IgD-negative memory B cell (primary cell): ENCODE data around the gene PCDH1. TPM values are rescaled to one million over a fixed set of nuclear protein-coding genes. Genes with fewer than 3 reads are reported as not detected.

ENCODE experiments used
- H3K27ac Mint-ChIP-seq, 3 donors: one replicate each; pipeline ENCODE4 v1.8.0; 2020 to 2022; ENCODE audit warnings: mild to moderate bottlenecking in 3 of 3, mixed read lengths in 3 of 3, moderate library complexity in 1 of 3
- H3K27me3 Mint-ChIP-seq: one replicate; pipeline ENCODE4 v1.8.0; 2021; ENCODE audit warnings: mixed read lengths
- H3K36me3 Mint-ChIP-seq: one replicate; pipeline ENCODE4 v1.8.0; 2020; ENCODE audit warnings: mild to moderate bottlenecking, mixed read lengths
- H3K4me1 Mint-ChIP-seq, 3 donors: one replicate each; pipeline ENCODE4 v1.8.0; 2020 to 2022; ENCODE audit warnings: mixed read lengths in 3 of 3, mild to moderate bottlenecking in 1 of 3
- H3K4me3 Mint-ChIP-seq, 4 donors: one replicate each; pipeline ENCODE4 v1.8.0; 2020 to 2022; ENCODE audit warnings: mild to moderate bottlenecking in 4 of 4, mixed read lengths in 4 of 4, moderate library complexity in 3 of 4
- H3K9me3 Mint-ChIP-seq, 3 donors: one replicate each; pipeline ENCODE4 v1.8.0; 2020 to 2021; ENCODE audit warnings: mixed read lengths in 3 of 3, mild to moderate bottlenecking in 1 of 3
- polyA plus RNA-seq: library from polyadenylated mRNA; unstranded; fragments of 300-500 nt; fragmentation: Illumina TruSeq; gene quantifications from one replicate; pipeline ENCODE4 v1.2.3, GENCODE V29; 2021

The PCDH1 gene
- polyA plus RNA-seq, 1 donor from 2014 or later: 0.10 TPM

DNA sequence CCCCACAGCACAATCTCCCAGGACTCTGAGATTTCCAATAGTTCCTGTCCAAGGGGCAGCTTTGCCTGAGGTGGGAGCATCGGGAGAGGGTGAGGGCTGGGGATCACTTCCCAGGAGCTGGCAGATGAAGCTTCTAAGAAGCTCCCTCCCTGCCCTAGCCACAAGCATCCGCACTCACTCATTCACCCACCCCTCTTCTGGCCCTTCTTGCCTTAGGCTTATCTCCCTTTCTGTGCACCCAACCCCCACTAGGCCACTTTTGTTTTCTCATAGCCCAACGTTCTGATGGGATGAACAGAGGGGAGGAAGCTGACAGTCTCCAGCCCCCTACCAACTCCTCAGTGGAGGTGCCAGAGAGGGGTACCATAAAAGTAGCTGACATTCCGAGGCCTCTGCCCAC lies 3.7 kb upstream of the PCDH1 start:
- no peak overlapping the region for H3K27ac Mint-ChIP-seq
- H3K27me3 Mint-ChIP-seq: peaks cover 67% of the 10 kb centered on the region
- H3K9me3 Mint-ChIP-seq: no peaks in the 10 kb centered on the region
- H3K36me3 Mint-ChIP-seq: peaks cover 2% of the 10 kb centered on the region
- peak overlapping the region in 1 of 4 donors; percentile 33 for H3K4me3 Mint-ChIP-seq
- peaks cover 11 to 16% (median 12%) of the 10 kb centered on the region in 3 donors for H3K4me1 Mint-ChIP-seq

DNA sequence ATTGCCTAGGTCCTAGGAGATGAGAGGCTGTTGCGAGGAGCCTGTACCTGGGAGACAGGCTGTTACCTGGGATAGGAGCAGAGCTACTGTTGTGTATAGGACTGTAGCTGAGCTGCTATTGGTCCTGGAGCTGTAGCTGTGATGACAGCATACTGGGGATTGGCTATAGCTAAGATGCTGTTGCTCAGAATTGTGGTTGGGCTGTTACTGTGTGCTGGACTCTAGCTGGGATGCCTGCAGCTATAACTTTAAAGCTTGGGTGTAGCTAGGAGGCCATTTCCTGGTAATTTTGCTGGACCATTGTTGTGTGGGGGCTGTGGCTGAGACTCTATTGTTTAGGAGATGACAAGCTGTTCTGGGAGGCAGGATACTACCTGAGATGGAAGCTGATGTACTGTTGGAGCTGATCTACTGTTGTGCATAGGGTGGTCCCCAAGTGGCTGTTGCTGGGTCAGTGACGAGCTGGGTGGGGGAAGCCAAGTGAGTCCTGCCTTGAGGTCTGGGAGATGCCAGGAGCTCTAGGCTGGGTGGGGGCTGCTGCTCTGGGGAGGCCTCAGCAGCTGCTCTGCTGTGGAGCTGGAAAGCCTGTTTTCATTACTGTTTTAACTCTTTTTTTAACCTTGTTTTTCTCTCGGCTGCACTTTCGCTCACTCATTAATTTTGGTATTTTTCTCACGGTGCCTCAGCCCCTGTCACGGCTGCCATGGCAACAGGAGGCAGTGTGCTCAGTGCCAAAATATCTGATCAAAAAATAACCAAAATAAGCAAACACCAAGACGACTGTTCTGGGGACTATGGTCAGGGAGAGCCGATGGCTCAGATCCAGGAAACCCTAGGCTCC lies 3.0 kb upstream of the PCDH1 start:
- Mint-ChIP-seq H3K27me3 (peaks cover 66% of the 10 kb centered on the region), H3K4me3 (peak overlapping the region in 1 of 4 donors; percentile 8), H3K27ac (peak overlapping the region in 1 of 3 donors; percentile 14), H3K36me3 (no peaks in the 10 kb centered on the region), H3K9me3 (no peaks in the 10 kb centered on the region), H3K4me1 (peaks cover 11 to 16% (median 12%) of the 10 kb centered on the region in 3 donors)

DNA sequence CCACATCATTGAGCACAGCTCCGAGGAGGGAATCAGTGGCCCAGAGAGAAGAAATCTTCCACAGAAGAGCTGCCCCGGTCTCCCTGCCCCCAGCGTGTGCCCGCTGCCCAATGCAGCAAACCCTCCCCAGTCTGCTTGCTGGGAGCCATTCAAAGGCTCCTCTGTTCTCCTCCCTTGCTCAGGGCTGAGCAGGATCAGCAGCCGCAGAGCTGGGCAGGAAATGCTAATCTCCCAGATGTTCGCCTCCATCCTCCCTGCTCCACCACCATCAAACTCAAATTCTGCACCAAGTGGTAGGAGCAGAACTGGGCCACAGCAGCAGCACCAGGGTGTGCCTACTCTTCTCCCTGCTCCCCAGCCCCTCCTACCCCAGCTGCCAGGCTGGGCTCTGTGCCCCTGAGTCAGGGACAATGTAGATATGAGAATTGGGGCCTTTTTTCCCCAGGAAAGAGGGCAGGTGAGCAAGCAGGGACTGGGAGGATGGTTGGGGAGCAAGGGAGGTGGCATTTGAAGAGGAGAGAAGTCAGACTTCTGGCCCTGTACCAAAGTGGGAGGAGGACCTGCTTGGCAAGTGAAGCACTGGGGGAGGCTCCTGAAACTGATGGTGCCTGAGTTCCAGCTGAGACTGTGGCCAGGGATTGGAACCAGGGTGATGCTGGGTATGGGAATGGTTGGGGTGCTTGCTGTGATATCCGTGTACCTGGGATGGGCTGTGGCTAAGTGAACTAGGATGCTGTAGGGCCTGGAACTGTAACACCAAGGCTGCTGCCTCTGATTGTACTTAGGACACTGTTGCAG lies 1.9 kb upstream of the PCDH1 start:
- peak overlapping the region in 1 of 3 donors; percentile 14 for H3K27ac Mint-ChIP-seq
- peak overlapping the region in 2 of 4 donors; percentile 10 to 31 for H3K4me3 Mint-ChIP-seq
- H3K4me1 Mint-ChIP-seq: peaks cover 11 to 16% (median 15%) of the 10 kb centered on the region in 3 donors
- H3K9me3 Mint-ChIP-seq: no peaks in the 10 kb centered on the region
- no peaks in the 10 kb centered on the region for H3K36me3 Mint-ChIP-seq
- H3K27me3 Mint-ChIP-seq: peaks cover 64% of the 10 kb centered on the region

DNA sequence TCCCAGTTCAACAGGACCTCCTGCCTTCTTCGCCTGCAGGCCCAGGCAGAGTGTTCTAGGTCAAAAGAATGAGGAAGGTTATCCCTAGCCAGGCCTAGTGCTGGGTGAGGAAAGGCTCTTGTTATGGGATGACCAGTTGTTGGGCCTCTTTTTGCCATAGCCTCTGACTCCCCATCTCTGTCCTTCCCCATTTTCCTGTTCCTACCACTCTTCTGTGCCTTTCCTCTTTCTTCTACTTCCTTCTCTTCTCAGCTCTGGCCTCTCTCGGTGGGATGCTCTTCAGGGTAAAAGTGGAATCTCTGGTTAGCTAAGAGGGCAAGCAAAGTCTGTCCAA lies 1.2 kb upstream of the PCDH1 start:
- H3K4me1 Mint-ChIP-seq: peaks cover 11 to 16% (median 15%) of the 10 kb centered on the region in 3 donors
- no peaks in the 10 kb centered on the region for H3K9me3 Mint-ChIP-seq
- H3K36me3 Mint-ChIP-seq: no peaks in the 10 kb centered on the region
- H3K4me3 Mint-ChIP-seq: peak overlapping the region; percentile 72 to 91 (median 88)
- peak overlapping the region; percentile 1 to 57 (median 23) for H3K27ac Mint-ChIP-seq
- peaks cover 65% of the 10 kb centered on the region for H3K27me3 Mint-ChIP-seq

DNA sequence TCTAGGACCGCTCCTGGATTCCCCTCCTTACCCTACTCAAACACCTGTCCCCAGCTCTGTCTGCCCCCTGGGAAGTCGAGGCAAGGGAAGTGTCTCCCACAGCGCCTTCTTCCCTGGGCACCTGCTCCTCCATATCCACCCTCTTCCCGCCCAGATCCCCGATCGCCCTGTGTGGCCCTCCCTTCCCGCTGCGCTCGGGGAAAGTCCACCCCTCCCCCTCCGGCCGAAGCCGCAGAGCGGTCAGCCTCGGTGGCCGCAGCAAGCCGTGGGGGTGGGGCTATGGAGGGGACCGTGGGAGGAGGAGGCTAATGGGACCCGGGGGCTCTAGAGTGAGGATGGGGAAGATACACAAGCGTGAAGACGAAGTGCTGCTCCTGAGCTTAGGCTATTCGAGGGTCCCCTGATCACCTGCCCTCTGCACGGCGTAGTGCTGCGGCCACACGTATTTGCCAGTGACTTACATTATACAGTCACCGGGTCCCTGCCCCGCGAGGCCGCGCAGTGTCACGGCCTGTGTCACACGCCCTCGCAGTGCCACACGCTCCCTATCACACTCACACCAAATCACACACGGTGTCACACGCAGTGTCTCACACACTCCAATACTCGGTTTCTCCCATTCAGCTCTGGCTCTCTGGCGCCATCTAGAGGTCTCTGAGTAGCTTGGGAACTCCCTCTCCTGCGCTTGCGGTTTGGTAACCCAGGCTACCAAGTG lies 658 bp upstream of the PCDH1 start:
- H3K27me3 Mint-ChIP-seq: peaks cover 66% of the 10 kb centered on the region

DNA sequence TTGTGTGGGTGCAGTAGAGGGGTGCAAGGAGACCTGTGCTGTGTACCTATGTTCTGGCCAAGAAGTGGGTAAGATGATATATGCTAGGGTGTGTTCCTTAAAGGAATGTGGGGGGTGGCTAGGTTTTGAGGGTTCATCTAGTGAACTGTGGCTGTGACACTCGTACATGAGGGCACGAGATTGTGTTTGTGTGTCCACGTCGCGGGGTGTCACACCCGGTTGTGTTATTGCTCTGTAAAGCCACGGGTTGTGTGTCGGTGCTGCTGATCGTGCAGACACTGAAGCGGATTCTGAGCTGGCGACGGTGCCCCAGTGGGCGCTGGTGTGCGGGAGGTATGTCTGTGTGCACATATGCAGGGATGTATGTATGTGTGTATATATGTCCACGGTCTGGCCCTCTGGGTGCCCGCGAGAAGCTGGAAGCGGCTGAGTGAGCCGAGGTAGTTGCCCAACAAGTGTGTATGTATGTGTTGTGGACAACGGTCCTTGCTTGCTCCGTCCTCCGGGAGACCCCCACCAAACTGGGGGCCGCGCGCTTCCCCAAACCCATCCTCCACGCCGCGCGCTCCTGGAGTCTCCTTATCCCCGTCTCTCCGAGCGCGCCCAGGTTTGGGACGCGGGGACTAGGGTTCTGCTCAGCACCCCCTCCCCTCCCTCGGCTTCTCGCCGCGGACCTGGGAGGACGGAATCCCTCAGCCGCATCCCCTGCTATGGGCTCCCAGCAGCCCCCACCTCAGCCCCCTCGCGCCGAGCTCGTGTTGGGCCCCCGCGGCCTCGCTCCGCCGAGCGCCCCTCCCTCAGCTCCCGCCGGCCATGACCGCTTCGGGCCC lies 639 bp downstream of the PCDH1 start:
- H3K4me3 Mint-ChIP-seq: peak overlapping the region; percentile 18 to 78 (median 39)
- no peaks in the 10 kb centered on the region for H3K36me3 Mint-ChIP-seq
- no peaks in the 10 kb centered on the region for H3K9me3 Mint-ChIP-seq
- H3K27ac Mint-ChIP-seq: peak overlapping the region in 2 of 3 donors; percentile 5 to 91
- H3K27me3 Mint-ChIP-seq: peaks cover 68% of the 10 kb centered on the region
- H3K4me1 Mint-ChIP-seq: peaks cover 11 to 15% (median 13%) of the 10 kb centered on the region in 3 donors

More for the DNA sequence above, 658 bp upstream of the PCDH1 start:
- Mint-ChIP-seq H3K4me3 (peak overlapping the region; percentile 72 to 91 (median 88)), H3K4me1 (peaks cover 11 to 15% (median 15%) of the 10 kb centered on the region in 3 donors), H3K9me3 (no peaks in the 10 kb centered on the region), H3K36me3 (no peaks in the 10 kb centered on the region), H3K27ac (peak overlapping the region; percentile 1 to 90 (median 57))

DNA sequence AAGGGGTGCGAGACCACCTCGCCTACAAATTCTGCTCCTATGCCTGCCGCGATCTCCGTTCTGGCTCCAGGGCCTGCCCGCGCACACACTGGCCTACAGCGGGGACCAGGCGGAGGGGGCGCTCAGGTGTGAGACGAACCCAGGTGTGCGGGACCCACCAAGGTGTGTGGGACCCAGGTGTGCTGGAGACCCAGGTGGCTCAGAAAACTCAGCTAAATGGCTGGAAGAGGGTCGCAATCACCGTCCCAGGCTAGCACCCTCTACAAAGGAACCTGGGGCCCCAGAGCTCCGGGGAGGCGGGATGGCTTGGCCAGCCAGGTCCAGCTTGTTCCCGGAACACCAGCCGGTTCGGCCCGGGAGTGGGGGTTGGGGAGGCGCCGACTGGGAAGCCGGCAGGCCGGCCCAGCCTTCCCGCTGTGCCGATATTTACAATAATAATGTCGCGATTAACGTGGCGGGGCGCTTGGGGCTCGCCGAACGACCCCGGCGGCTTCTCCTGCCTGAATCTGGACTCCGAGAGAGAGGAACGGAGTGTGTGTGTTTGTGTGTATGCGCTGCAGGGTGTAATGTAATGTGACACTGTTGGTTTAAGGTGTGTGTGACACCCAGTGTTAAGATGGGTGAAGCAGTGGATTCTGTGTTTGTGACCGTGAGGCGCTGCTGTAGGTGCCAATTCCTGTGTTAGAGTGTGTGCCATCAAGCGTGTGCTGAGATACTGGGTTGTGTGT lies 1.4 kb downstream of the PCDH1 start:
- Mint-ChIP-seq H3K27me3 (peaks cover 64% of the 10 kb centered on the region), H3K27ac (peak overlapping the region in 1 of 3 donors; percentile 5), H3K4me1 (peaks cover 11 to 15% (median 13%) of the 10 kb centered on the region in 3 donors), H3K9me3 (no peaks in the 10 kb centered on the region), H3K36me3 (no peaks in the 10 kb centered on the region), H3K4me3 (peak overlapping the region; percentile 24 to 54 (median 39))

DNA sequence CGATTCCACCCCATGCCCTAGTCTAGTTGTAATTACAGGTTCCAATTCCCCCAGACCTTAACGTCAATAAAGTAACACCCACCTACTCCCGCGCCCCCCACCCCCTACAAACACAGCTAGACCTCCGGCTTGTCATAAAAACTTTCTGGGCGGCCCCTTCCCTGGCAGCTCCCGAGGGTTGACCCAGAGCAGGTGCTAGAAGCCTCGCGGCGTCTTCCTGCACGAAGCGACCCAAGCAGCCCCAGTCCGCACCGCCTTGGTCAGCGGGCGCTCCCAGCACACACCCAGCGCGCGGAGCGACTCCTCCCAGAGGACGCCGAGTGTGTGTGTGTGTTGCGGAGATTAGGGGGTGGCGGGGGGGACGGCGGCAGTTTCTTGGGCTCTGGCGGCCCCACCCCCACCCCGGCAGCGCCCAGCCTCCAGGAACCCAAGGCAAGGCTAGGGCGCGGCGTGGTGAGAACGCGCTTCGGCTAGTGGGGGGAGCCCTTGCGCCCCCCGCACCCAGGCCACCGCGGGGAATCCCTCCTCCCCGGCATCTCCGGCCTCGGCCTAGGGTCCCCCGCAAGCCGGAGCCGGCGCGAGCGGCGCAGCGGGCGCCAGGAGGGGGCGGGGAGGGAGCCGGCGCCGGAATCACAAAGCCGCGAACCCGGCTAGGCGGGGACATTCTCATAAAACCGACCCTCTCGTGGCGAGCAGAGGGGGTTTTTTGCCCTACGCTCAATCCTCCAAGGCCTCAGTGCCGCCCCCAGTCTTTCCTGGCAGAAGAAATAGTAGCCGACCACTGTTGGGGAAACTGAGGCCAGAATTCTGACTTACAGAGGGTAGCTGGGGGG lies 2.2 kb downstream of the PCDH1 start:
- H3K4me3 Mint-ChIP-seq: peak overlapping the region in 3 of 4 donors; percentile 54 to 79 (median 65)
- no peaks in the 10 kb centered on the region for H3K36me3 Mint-ChIP-seq
- peaks cover 58% of the 10 kb centered on the region for H3K27me3 Mint-ChIP-seq

DNA sequence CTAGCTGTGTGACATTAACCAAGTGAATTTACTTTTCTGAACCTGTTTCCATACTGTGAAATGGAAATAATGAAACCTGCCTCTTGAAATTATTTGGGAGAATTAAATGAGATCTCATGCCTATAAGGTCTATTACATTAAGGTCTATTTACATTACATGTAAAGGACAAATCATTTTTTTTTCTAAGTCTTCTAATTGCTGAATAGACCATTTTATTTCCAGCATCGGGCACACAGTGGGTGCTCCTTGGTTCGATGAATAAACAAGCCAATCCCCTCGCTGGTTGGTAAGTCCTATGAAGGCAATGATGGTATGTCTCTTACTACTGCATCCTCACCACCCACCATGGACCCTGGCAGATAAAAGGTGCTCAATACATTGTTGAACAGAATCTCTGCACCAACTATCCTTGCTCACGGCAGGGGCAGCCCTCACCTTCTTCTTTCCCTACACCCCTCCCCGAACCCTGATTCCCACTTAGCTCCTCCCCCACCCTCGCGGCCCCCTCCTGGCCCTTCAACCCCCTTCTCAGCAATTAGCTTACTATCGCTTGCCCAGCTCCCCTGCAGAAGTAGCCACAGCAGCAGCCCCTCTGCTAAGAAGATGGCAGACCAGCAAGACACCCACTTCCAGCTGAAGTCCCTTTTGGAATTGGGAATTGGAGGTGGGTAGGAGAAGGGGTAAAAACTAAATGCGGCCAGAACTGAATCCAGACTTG lies 3.0 kb downstream of the PCDH1 start:
- H3K27ac Mint-ChIP-seq: no peak overlapping the region
- peaks cover 0 to 3% (median 0%) of the 10 kb centered on the region in 3 donors for H3K9me3 Mint-ChIP-seq
- peaks cover 60% of the 10 kb centered on the region for H3K27me3 Mint-ChIP-seq
- peaks cover 11 to 15% (median 13%) of the 10 kb centered on the region in 3 donors for H3K4me1 Mint-ChIP-seq
- H3K36me3 Mint-ChIP-seq: no peaks in the 10 kb centered on the region
- peak overlapping the region in 3 of 4 donors; percentile 8 to 79 (median 65) for H3K4me3 Mint-ChIP-seq

More for the DNA sequence above, 2.2 kb downstream of the PCDH1 start:
- Mint-ChIP-seq H3K4me1 (peaks cover 11 to 15% (median 13%) of the 10 kb centered on the region in 3 donors), H3K9me3 (no peaks in the 10 kb centered on the region), H3K27ac (no peak overlapping the region)

DNA sequence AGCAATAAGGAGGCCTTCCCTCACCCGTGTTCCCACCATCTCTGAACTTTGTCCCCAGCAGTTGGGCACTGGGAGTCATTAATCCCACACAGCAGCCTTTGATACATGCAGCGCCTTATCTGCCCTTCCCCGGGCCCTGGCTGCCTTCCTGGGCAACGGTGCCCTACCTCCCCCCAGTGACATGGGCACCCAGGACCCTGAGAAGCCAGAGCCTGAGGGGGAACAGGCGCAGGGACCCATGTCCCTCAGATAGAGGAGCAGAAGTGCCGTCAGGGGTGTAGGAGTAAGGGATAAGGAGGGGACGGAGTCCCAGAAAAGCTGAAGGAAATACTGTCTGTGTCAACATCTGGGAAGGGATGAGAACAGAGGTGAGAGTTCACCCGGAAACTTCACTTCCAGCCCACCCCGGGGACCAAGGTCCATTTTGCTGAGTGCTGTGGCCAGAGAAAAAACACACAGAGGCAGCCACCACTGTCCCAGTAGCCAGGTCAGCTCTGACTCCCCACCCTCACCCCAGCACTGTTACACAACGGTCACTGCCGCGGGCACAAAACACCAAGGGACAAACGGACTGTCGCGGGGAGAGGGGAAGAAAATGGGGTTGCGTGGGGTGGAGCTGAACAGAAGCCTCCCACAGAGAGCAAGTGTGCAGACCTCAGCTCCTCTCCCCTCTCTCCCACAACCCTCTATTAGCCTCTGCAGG lies 3.8 kb downstream of the PCDH1 start:
- Mint-ChIP-seq H3K27me3 (peaks cover 62% of the 10 kb centered on the region), H3K4me3 (no peak overlapping the region), H3K4me1 (peaks cover 11 to 15% (median 11%) of the 10 kb centered on the region in 3 donors), H3K27ac (no peak overlapping the region), H3K9me3 (peaks cover 0 to 3% (median 0%) of the 10 kb centered on the region in 3 donors), H3K36me3 (no peaks in the 10 kb centered on the region)

DNA sequence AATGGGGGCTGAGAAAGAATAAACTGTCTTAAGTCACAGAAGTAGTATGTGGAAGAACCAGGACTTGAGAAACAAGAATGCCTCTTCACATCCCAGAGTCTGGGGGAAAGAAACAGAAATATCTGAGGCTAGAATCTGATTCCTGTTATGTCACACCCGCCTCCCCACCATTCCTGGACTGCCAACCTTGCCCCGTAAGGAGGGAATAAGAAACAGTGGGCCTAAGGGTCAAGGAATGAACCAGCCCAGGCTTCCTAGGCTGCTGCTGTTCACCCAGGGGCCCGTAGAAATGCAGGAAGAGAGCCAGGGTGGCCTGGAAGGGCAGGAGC lies 4.3 kb downstream of the PCDH1 start:
- Mint-ChIP-seq H3K4me1 (peaks cover 6 to 11% (median 7%) of the 10 kb centered on the region in 3 donors), H3K9me3 (peaks cover 0 to 3% (median 0%) of the 10 kb centered on the region in 3 donors), H3K27me3 (peaks cover 61% of the 10 kb centered on the region), H3K27ac (no peak overlapping the region), H3K4me3 (no peak overlapping the region), H3K36me3 (no peaks in the 10 kb centered on the region)
